NOMO-1 treated with dmso at 0.1 percent for 144 hours (cell line): ENCODE data around the gene SLC25A12.

Experiments
- DNase-seq: peaks from one replicate; lab custom pipeline; 2025; ENCODE audit not compliant: unreplicated experiment; lab: John Stamatoyannopoulos, UW

Gene SLC25A12

GRCh38 chr2:171889333-171889732, 4.7 kb downstream of the SLC25A12 start:
- no peak for DNase-seq

- no peak for DNase-seq
These were observed 10.7 kb downstream of the SLC25A12 start for GRCh38 chr2:171883275-171883893.

- DNase-seq = no peak
These were observed 11.8 kb downstream of the SLC25A12 start for GRCh38 chr2:171882089-171882769.

- DNase-seq = no peak
These were observed 13.3 kb downstream of the SLC25A12 start for GRCh38 chr2:171880774-171881173.

GRCh38 chr2:171879865-171880264, 14.2 kb downstream of the SLC25A12 start:
- no peak for DNase-seq

GRCh38 chr2:171878481-171878993, 15.5 kb downstream of the SLC25A12 start:
- no peak for DNase-seq

GRCh38 chr2:171874963-171875362, 19.1 kb downstream of the SLC25A12 start:
- no peak for DNase-seq

GRCh38 chr2:171874517-171874916, 19.5 kb downstream of the SLC25A12 start:
- DNase-seq = no peak

GRCh38 chr2:171864357-171864985, 29.6 kb downstream of the SLC25A12 start:
- DNase-seq = no peak

GRCh38 chr2:171862501-171862900, 31.5 kb downstream of the SLC25A12 start:
- no peak for DNase-seq

- DNase-seq = no peak
These were observed 35.6 kb downstream of the SLC25A12 start for GRCh38 chr2:171858397-171858958.

GRCh38 chr2:171855401-171855800, 38.6 kb downstream of the SLC25A12 start:
- DNase-seq = no peak

GRCh38 chr2:171852366-171852888, 41.6 kb downstream of the SLC25A12 start:
- no peak for DNase-seq

GRCh38 chr2:171847627-171848026, 46.4 kb downstream of the SLC25A12 start:
- DNase-seq = no peak

- DNase-seq = no peak
These were observed 47.1 kb downstream of the SLC25A12 start for GRCh38 chr2:171846894-171847293.

GRCh38 chr2:171841996-171842395, 52.0 kb downstream of the SLC25A12 start:
- no peak for DNase-seq

- DNase-seq = no peak
These were observed 56.3 kb downstream of the SLC25A12 start for GRCh38 chr2:171837736-171838135.

GRCh38 chr2:171836146-171836910, 57.7 kb downstream of the SLC25A12 start:
- DNase-seq = no peak

- DNase-seq = no peak
These were observed 58.7 kb downstream of the SLC25A12 start for GRCh38 chr2:171835386-171835785.

- DNase-seq = no peak
These were observed 59.8 kb downstream of the SLC25A12 start for GRCh38 chr2:171834286-171834685.

GRCh38 chr2:171832489-171832888, 61.6 kb downstream of the SLC25A12 start:
- DNase-seq = no peak
